OCI-LY1 (cell line): ENCODE measurements around the gene CD247.

Experiments used
- CTCF ChIP-seq: fragments of 200-600 bp; sonication (generic), shearing (Covaris generic); IDR thresholded peaks from 2 replicates; pipeline ENCODE4 v1.5.1; 2017; ENCODE audit warnings: mild to moderate bottlenecking, antibody characterized with exemption, low read length, moderate library complexity, mixed read lengths
- EZH2 ChIP-seq: fragments of 200-600 bp; sonication (generic), shearing (Covaris generic); IDR thresholded peaks from 2 replicates; pipeline ENCODE4 v1.8.0; 2017; ENCODE audit warnings: borderline replicate concordance, mixed run types, mild to moderate bottlenecking, antibody characterized with exemption, low read length, moderate library complexity, mixed read lengths

GRCh38 chr1:167463875-167464575 is 54.3 kb downstream of the CD247 start:
- no peak for TF ChIP-seq CTCF
- TF ChIP-seq EZH2: no peak
